HepG2 (cell line): ENCODE results near the gene PALM. TPM values are rescaled to one million over a fixed set of nuclear protein-coding genes. Genes with fewer than 3 reads are reported as not detected.

Source experiments
- ATAC-seq: fragments of 200-7000 bp; cut with Tn5 transposase; 3 replicates; pipeline ENCODE4 v1.9.1; 2020; ENCODE audit warnings: mild to moderate bottlenecking, moderate library complexity
- BruUV-seq: library from RNA; stranded (reverse); fragments of 400-500 nt; replicated peaks from 2 replicates; lab custom pipeline; 2021; lab: Mats Ljungman, UMichigan
- CTCF ChIA-PET: fragments of 300-600 bp; formaldehyde crosslinking; extraction: SDS; loops from one replicate; lab custom pipeline; 2021; ENCODE audit warnings: low total read pairs, inconsistent platforms, low intra/inter-chr PET ratio; lab: Yijun Ruan, JAX
- POLR2A ChIA-PET: fragments of 350-600 bp; sonication (Branson Sonifier 250); formaldehyde crosslinking; loops from one replicate; lab custom pipeline; 2020; ENCODE audit warnings: antibody characterized with exemption, inconsistent platforms; lab: Yijun Ruan, JAX
- DNase-seq: peaks from one replicate; pipeline ENCODE4 v3.0.0-alpha.2; 2015; ENCODE audit warnings: low spot score
- FAIRE-seq: peaks from 3 replicates; lab custom pipeline; 2011; peaks lifted over from hg19 to GRCh38; lab: Jason Lieb, UNC
- H2AFZ ChIP-seq: one replicate; pipeline ENCODE4 v1.6.1; 2011; ENCODE audit warnings: low read length, inconsistent platforms
- H3K27ac ChIP-seq: fragments of 300-600 bp; 3 replicates; pipeline ENCODE4 v1.8.0; 2011; ENCODE audit warnings: mixed run types, mild to moderate bottlenecking, mixed read lengths, low read length, inconsistent platforms; ENCODE audit not compliant: insufficient read depth; ENCODE audit errors: extremely low read length
- H3K27me3 ChIP-seq, 2 experiments: fragments of 200-600 bp in 1 of 2; 2 replicates in 1 of 2; 3 replicates in 1 of 2; pipeline versions ENCODE4 v1.6.0 to v1.8.0; 2011; ENCODE audit warnings: low read length in 2 of 2, mild to moderate bottlenecking in 2 of 2, moderate library complexity in 2 of 2, inconsistent platforms in 1 of 2; ENCODE audit not compliant: insufficient read depth in 2 of 2, control insufficient read depth in 1 of 2
- H3K36me3 ChIP-seq, 2 experiments: fragments of 200-600 bp in 1 of 2; replicated peaks in 1 of 2; 2 replicates in 1 of 2; 3 replicates in 1 of 2; pipeline versions ENCODE4 v1.5.1 to v1.8.0; 2011; ENCODE audit warnings: low read length in 2 of 2, inconsistent platforms in 1 of 2; ENCODE audit not compliant: insufficient read depth in 2 of 2, control insufficient read depth in 1 of 2
- H3K4me1 ChIP-seq: 2 replicates; pipeline ENCODE4 v1.5.1; 2012; ENCODE audit warnings: low read length, inconsistent platforms; ENCODE audit not compliant: insufficient read depth
- H3K4me2 ChIP-seq: 2 replicates; pipeline ENCODE4 v1.6.0; 2011; ENCODE audit warnings: low read depth, low read length, inconsistent platforms
- H3K4me3 ChIP-seq, 3 experiments: fragments of 200-600 bp in 1 of 3; sonication (generic), shearing (Covaris generic) in 1 of 3; replicated peaks in 1 of 3; 2 replicates each; pipeline ENCODE4 v1.5.1; 2011 to 2016; ENCODE audit warnings: low read length in 3 of 3, inconsistent platforms in 2 of 3, low read depth in 2 of 3, mild to moderate bottlenecking in 2 of 3, control low read depth in 1 of 3, mixed read lengths in 1 of 3; ENCODE audit not compliant: insufficient read depth in 1 of 3
- H3K79me2 ChIP-seq: one replicate; pipeline ENCODE4 v1.6.1; 2011; ENCODE audit warnings: low read length, inconsistent platforms; ENCODE audit not compliant: insufficient read depth
- H3K9ac ChIP-seq: 2 replicates; pipeline ENCODE4 v1.6.0; 2011; ENCODE audit warnings: mild to moderate bottlenecking, low read depth, low read length, inconsistent platforms; ENCODE audit not compliant: insufficient read depth
- H3K9me3 ChIP-seq: 2 replicates; pipeline ENCODE4 v1.5.1; 2012; ENCODE audit warnings: mild to moderate bottlenecking, low read length
- H4K20me1 ChIP-seq: 2 replicates; pipeline ENCODE4 v1.6.0; 2011; ENCODE audit warnings: inconsistent platforms, mild to moderate bottlenecking, low read length, moderate library complexity; ENCODE audit not compliant: insufficient read depth
- ATF6 ChIP-seq: sonication (generic); formaldehyde crosslinking; conservative IDR thresholded peaks from 2 replicates; pipeline ENCODE4 v1.4.0; 2020; ENCODE audit warnings: missing genetic modification reagents
- HOXA5 ChIP-seq: sonication (generic); formaldehyde crosslinking; IDR thresholded peaks from 2 replicates; pipeline ENCODE4 v1.4.0; 2020; ENCODE audit warnings: missing genetic modification reagents
- PATZ1 ChIP-seq: sonication (generic); formaldehyde crosslinking; IDR thresholded peaks from 2 replicates; pipeline ENCODE4 v1.4.0; 2020; ENCODE audit warnings: missing genetic modification reagents
- PHF8 ChIP-seq: sonication (generic); formaldehyde crosslinking; IDR thresholded peaks from 2 replicates; pipeline ENCODE4 v1.5.0; 2020; ENCODE audit warnings: missing genetic modification reagents
- SNAPC2 ChIP-seq: sonication (generic); formaldehyde crosslinking; IDR thresholded peaks from 2 replicates; pipeline ENCODE4 v1.8.1; 2022; ENCODE audit warnings: mild to moderate bottlenecking, missing genetic modification reagents
- TMF1 ChIP-seq: sonication (generic); formaldehyde crosslinking; IDR thresholded peaks from 2 replicates; pipeline ENCODE4 v1.8.1; 2022; ENCODE audit warnings: low read depth, missing genetic modification reagents
- ZBTB26 ChIP-seq: IDR thresholded peaks from 2 replicates; pipeline ENCODE4 v1.6.1; 2016; ENCODE audit warnings: missing compliant biosample characterization, missing genetic modification reagents, borderline replicate concordance
- ZNF432 ChIP-seq: sonication (generic); formaldehyde crosslinking; IDR thresholded peaks from 2 replicates; pipeline ENCODE4 v1.5.0; 2020; ENCODE audit warnings: missing genetic modification reagents, mild to moderate bottlenecking, borderline replicate concordance
- ZNF44 ChIP-seq: sonication (generic); formaldehyde crosslinking; IDR thresholded peaks from 2 replicates; pipeline ENCODE4 v1.5.1; 2020; ENCODE audit warnings: mild to moderate bottlenecking, missing genetic modification reagents
- ZNF629 ChIP-seq: sonication (generic); formaldehyde crosslinking; conservative IDR thresholded peaks from 2 replicates; pipeline ENCODE4 v1.5.0; 2020; ENCODE audit warnings: missing genetic modification reagents
- ZNF747 ChIP-seq: sonication (generic); formaldehyde crosslinking; IDR thresholded peaks from 2 replicates; pipeline ENCODE4 v1.8.1; 2023; ENCODE audit warnings: missing genetic modification reagents, mild to moderate bottlenecking, borderline replicate concordance
- ZNF782 ChIP-seq: sonication (generic); formaldehyde crosslinking; IDR thresholded peaks from 2 replicates; pipeline ENCODE4 v1.4.0; 2020; ENCODE audit warnings: missing genetic modification reagents, mild to moderate bottlenecking, borderline replicate concordance
- WGBS: methylation state at CpG from one replicate; pipeline ENCODE4 v1.1.6; 2017; ENCODE audit warnings: low lambda C conversion rate; 5-methylcytosine and 5-hydroxymethylcytosine counted together
- in situ Hi-C: cut with HindIII; loops from 2 replicates; pipeline ENCODE4 v1.10.0; 2017; ENCODE audit warnings: low pct_unique_long_range_greater_than_20kb; ENCODE audit not compliant: extremely low pct_ligation_motif_present
- intact Hi-C: fragments of 100-400 bp; cut with micrococcal nuclease; formaldehyde crosslinking; loops from one replicate; pipeline ENCODE4 v1.10.0; 2022; ENCODE audit not compliant: unreplicated experiment
- polyA plus RNA-seq, 8 experiments: library from polyadenylated mRNA; depleted of rRNA in 3 of 8; stranded (reverse) in 7 of 8; unstranded in 1 of 8; fragments of >200 nt; fragmentation: Illumina TruSeq in 4 of 8; extraction: Trizol in 4 of 8; gene quantifications; 2 replicates each; pipeline versions ENCODE4 v1.2.1 to v1.2.3, GENCODE V29; 2011 to 2016; ENCODE audit warnings: low read depth in 4 of 8, missing spikeins in 1 of 8, mixed read lengths in 1 of 8; ENCODE audit not compliant: insufficient read depth in 1 of 8
- total RNA-seq, 5 experiments: library from RNA; depleted of rRNA; stranded (reverse); fragments of >200 nt; fragmentation: Illumina TruSeq; extraction: Trizol; gene quantifications; 2 replicates each; pipeline ENCODE4 v1.2.3, GENCODE V29; 2016; ENCODE audit warnings: low read depth in 1 of 5

Gene PALM
- total and polyA plus RNA-seq, 2 of the 13 experiments (the other 11 are each of a cell fraction or from before 2014, with no cell fraction given): 4.0 to 9.7 TPM

- no peaks in the 10 kb centered on the region for H3K36me3 ChIP-seq
- H3K9ac ChIP-seq: no peak overlapping the region
Measured at GRCh38 chr19:690203-690602, 18.5 kb upstream of the PALM start.

More at GRCh38 chr19:690203-690602, 18.5 kb upstream of the PALM start:
- no peaks in the 10 kb centered on the region for H4K20me1 ChIP-seq
- peaks cover 3 to 21% of the 10 kb centered on the region in 2 experiments; a peak in 4 of 5 replicates for H3K27me3 ChIP-seq
- no TSS peak for BruUV-seq
- no peak for TF ChIP-seq ZNF44 (CRISPR knock-in tag)
- TF ChIP-seq HOXA5 (CRISPR knock-in tag): no peak
- TF ChIP-seq ZNF629 (CRISPR knock-in tag): no peak
- TF ChIP-seq ZBTB26: no peak
- no peak for TF ChIP-seq PATZ1 (CRISPR knock-in tag)
- no peak for TF ChIP-seq TMF1
- TF ChIP-seq ZNF747 (CRISPR knock-in tag): no peak
- no peak for TF ChIP-seq ATF6 (CRISPR knock-in tag)
- TF ChIP-seq SNAPC2: no peak
- TF ChIP-seq ZNF432 (CRISPR knock-in tag): no peak
- no peak for TF ChIP-seq PHF8 (CRISPR knock-in tag)
- no peak for TF ChIP-seq ZNF782
- intact Hi-C loops: no loop called here
- DNase-seq (no peak), ATAC-seq (no peak), FAIRE-seq (no peak)
- 60% methylated on average over 16 of the region's 18 CpGs for WGBS
- no peak overlapping the region for H2AFZ ChIP-seq
- H3K79me2 ChIP-seq: no peaks in the 10 kb centered on the region
- ChIA-PET POLR2A (interaction anchor here (1.1 to 2.1 kb wide), 2 partner anchors 9 to 13 kb away, joined by 4 to 7 read pairs; no protein-coding TSS in a partner anchor), CTCF (no interaction called here)
- no peak overlapping the region for H3K4me3 ChIP-seq
- peaks cover 16% of the 10 kb centered on the region for H3K4me1 ChIP-seq
- no peak overlapping the region for H3K27ac ChIP-seq
- in situ Hi-C loops: no loop called here
- no peaks in the 10 kb centered on the region for H3K9me3 ChIP-seq
- H3K4me2 ChIP-seq: no peak overlapping the region
